GM23338 (cell line): ENCODE measurements around the gene GPR6. TPM values are rescaled to one million over a fixed set of nuclear protein-coding genes. Genes with fewer than 3 reads are reported as not detected.

Experiments
- ATAC-seq: fragments of 200-7000 bp; cut with Tn5 transposase; 3 replicates; pipeline ENCODE4 v1.9.1; 2020
- DNase-seq: peaks from one replicate; pipeline ENCODE4 v3.0.0-alpha.2; 2015; ENCODE audit warnings: low spot score
- H2AFZ ChIP-seq: fragments of 200-600 bp; sonication (generic); 2 replicates; pipeline ENCODE4 v1.8.0; 2016; ENCODE audit warnings: antibody characterized with exemption, mild to moderate bottlenecking, moderate library complexity
- H3F3A ChIP-seq: fragments of 200-600 bp; sonication (generic); replicated peaks from 2 replicates; pipeline ENCODE4 v1.8.0; 2017; ENCODE audit warnings: antibody characterized with exemption, mixed run types, low read depth
- H3K27ac ChIP-seq: fragments of 200-600 bp; sonication (generic); 2 replicates; pipeline ENCODE4 v1.6.1; 2016; ENCODE audit warnings: low read depth
- H3K27me3 ChIP-seq: fragments of 200-600 bp; sonication (generic); 2 replicates; pipeline ENCODE4 v1.8.0; 2016; ENCODE audit warnings: mild to moderate bottlenecking, mixed run types, moderate library complexity; ENCODE audit not compliant: insufficient read depth
- H3K36me3 ChIP-seq: fragments of 200-600 bp; sonication (generic); 2 replicates; pipeline ENCODE4 v1.8.0; 2016; ENCODE audit warnings: mild to moderate bottlenecking; ENCODE audit not compliant: insufficient read depth
- H3K4me1 ChIP-seq: fragments of 200-600 bp; sonication (generic); 2 replicates; pipeline ENCODE4 v1.8.0; 2016; ENCODE audit warnings: mild to moderate bottlenecking, moderate library complexity; ENCODE audit not compliant: insufficient read depth
- H3K4me2 ChIP-seq: fragments of 200-600 bp; sonication (generic); 2 replicates; pipeline ENCODE4 v1.7.1; 2017; ENCODE audit warnings: mixed run types
- H3K4me3 ChIP-seq: fragments of 200-600 bp; sonication (generic); 2 replicates; pipeline ENCODE4 v1.6.1; 2016; ENCODE audit warnings: mixed run types
- H3K79me2 ChIP-seq: fragments of 200-600 bp; sonication (generic); replicated peaks from 2 replicates; pipeline ENCODE4 v1.8.0; 2017; ENCODE audit warnings: mild to moderate bottlenecking; ENCODE audit not compliant: insufficient read depth
- H3K9me2 ChIP-seq: fragments of 200-600 bp; sonication (generic); 2 replicates; pipeline ENCODE4 v1.8.0; 2017; ENCODE audit not compliant: insufficient read depth
- H4K20me1 ChIP-seq: fragments of 200-600 bp; sonication (generic); replicated peaks from 2 replicates; pipeline ENCODE4 v1.8.0; 2017; ENCODE audit warnings: mild to moderate bottlenecking; ENCODE audit not compliant: insufficient read depth
- H3K27ac Mint-ChIP-seq: 2 replicates; pipeline ENCODE4 v1.8.0; 2020; ENCODE audit warnings: inconsistent platforms, mild to moderate bottlenecking, moderate library complexity, mixed read lengths
- H3K27me3 Mint-ChIP-seq: 3 replicates; pipeline ENCODE4 v1.8.0; 2022; ENCODE audit warnings: low read depth, mild to moderate bottlenecking, moderate library complexity, mixed read lengths, inconsistent platforms; ENCODE audit not compliant: insufficient read depth, poor library complexity
- H3K36me3 Mint-ChIP-seq: 3 replicates; pipeline ENCODE4 v1.8.0; 2021; ENCODE audit warnings: low read depth, mild to moderate bottlenecking, inconsistent platforms, moderate library complexity, mixed read lengths
- H3K4me1 Mint-ChIP-seq: 3 replicates; pipeline ENCODE4 v1.8.0; 2020; ENCODE audit warnings: mild to moderate bottlenecking, inconsistent platforms, mixed read lengths
- H3K4me3 Mint-ChIP-seq: 3 replicates; pipeline ENCODE4 v1.8.0; 2021; ENCODE audit warnings: moderate library complexity, mild to moderate bottlenecking, inconsistent platforms, mixed read lengths
- H3K9me3 Mint-ChIP-seq: 3 replicates; pipeline ENCODE4 v1.8.0; 2020; ENCODE audit warnings: moderate library complexity, mild to moderate bottlenecking, inconsistent platforms, mixed read lengths
- CREB1 ChIP-seq: fragments of 250-450 bp; sonication (Bioruptor Pico); IDR thresholded peaks from 2 replicates; pipeline ENCODE4 v1.5.0; 2020; ENCODE audit warnings: low read depth, mild to moderate bottlenecking, moderate library complexity
- EZH2 ChIP-seq: fragments of 200-600 bp; sonication (generic); IDR thresholded peaks from one replicate; pipeline ENCODE4 v1.8.0; 2017; ENCODE audit warnings: antibody characterized with exemption, mild to moderate bottlenecking, low read depth; ENCODE audit not compliant: unreplicated experiment
- EZH2phosphoT487 ChIP-seq: fragments of 200-600 bp; sonication (generic); IDR thresholded peaks from one replicate; pipeline ENCODE4 v1.8.1; 2018; ENCODE audit warnings: antibody characterized with exemption; ENCODE audit not compliant: unreplicated experiment
- NANOG ChIP-seq: IDR thresholded peaks from 2 replicates; pipeline ENCODE4 v1.6.1; 2016; ENCODE audit warnings: antibody characterized with exemption, borderline replicate concordance
- POLR2AphosphoS5 ChIP-seq: IDR thresholded peaks from 2 replicates; pipeline ENCODE4 v1.6.1; 2016; ENCODE audit warnings: antibody characterized with exemption, low read depth
- STAT1 ChIP-seq: IDR thresholded peaks from one replicate; pipeline ENCODE4 v1.6.1; 2016; ENCODE audit warnings: antibody characterized with exemption; ENCODE audit not compliant: unreplicated experiment
- ZNF114 ChIP-seq: fragments of 250-450 bp; sonication (Bioruptor Pico); IDR thresholded peaks from 2 replicates; pipeline ENCODE4 v1.5.0; 2020; ENCODE audit warnings: mild to moderate bottlenecking, moderate library complexity
- ZNF331 ChIP-seq: fragments of 250-450 bp; sonication (Bioruptor Pico); IDR thresholded peaks from 2 replicates; pipeline ENCODE4 v1.5.0; 2020; ENCODE audit warnings: low read depth, mild to moderate bottlenecking, moderate library complexity
- polyA plus RNA-seq: library from polyadenylated mRNA; unstranded; fragments of >200 nt; fragmentation: Nextera tagmentation; extraction: Ambion mirVana; gene quantifications from 2 replicates; pipeline ENCODE4 v1.2.1, GENCODE V29; 2016
- total RNA-seq: library from RNA; depleted of rRNA; stranded (reverse); fragments of >200 nt; shearing (Covaris generic); gene quantifications from 2 replicates; pipeline ENCODE4 v1.2.3, GENCODE V29; 2014
- TF ChIP-seq, protein P1 (sequence below), 2 experiments: fragments of 200-600 bp in 1 of 2; sonication (generic) in 1 of 2; conservative IDR thresholded peaks; 2 replicates each; pipeline versions ENCODE4 v1.5.1 to v1.6.1; 2016 to 2017; ENCODE audit warnings: antibody characterized with exemption in 2 of 2, low read depth in 2 of 2, mild to moderate bottlenecking in 2 of 2, moderate library complexity in 1 of 2
- TF ChIP-seq, protein P2 (sequence below): IDR thresholded peaks from one replicate; pipeline ENCODE4 v1.6.1; 2018; ENCODE audit warnings: antibody characterized with exemption; ENCODE audit not compliant: unreplicated experiment
- TF ChIP-seq, protein P3 (sequence below): IDR thresholded peaks from 2 replicates; pipeline ENCODE4 v1.6.1; 2016; ENCODE audit warnings: antibody characterized with exemption

GPR6 gene
- total and polyA plus RNA-seq, 2 experiments from 2014 or later = 0.49 TPM; not detected in 1

DNA sequence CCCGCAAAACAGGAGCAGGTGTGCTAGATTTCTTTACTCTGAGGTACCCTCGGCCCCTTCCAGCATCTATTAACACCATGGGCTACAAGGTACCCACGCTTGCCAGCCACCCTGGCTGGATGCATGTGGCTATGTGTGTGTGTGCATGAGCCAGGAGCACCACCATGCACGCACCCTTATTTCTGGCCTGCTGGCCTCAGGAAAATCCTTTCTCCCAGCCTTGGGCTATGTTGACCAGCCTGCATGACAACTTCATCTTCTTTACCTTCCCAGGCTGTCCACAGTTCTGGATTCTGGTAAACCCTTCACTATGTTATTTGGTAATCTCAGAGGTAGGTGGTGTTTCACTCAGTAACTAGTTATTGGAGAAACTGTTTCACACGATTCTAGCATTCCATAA is 40.4 kb downstream of the GPR6 start (continued):
- TF ChIP-seq, protein P1, sequence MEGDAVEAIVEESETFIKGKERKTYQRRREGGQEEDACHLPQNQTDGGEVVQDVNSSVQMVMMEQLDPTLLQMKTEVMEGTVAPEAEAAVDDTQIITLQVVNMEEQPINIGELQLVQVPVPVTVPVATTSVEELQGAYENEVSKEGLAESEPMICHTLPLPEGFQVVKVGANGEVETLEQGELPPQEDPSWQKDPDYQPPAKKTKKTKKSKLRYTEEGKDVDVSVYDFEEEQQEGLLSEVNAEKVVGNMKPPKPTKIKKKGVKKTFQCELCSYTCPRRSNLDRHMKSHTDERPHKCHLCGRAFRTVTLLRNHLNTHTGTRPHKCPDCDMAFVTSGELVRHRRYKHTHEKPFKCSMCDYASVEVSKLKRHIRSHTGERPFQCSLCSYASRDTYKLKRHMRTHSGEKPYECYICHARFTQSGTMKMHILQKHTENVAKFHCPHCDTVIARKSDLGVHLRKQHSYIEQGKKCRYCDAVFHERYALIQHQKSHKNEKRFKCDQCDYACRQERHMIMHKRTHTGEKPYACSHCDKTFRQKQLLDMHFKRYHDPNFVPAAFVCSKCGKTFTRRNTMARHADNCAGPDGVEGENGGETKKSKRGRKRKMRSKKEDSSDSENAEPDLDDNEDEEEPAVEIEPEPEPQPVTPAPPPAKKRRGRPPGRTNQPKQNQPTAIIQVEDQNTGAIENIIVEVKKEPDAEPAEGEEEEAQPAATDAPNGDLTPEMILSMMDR (conservative IDR thresholded peaks at IDR 0.05; ENCODE audit: low read depth in 2 of 2) = no peak
- TF ChIP-seq ZNF331 (CRISPR knock-in tag) (no peak), POLR2AphosphoS5 (no peak), NANOG (no peak), ZNF114 (CRISPR knock-in tag) (no peak), STAT1 (no peak), CREB1 (CRISPR knock-in tag) (no peak), EZH2 (no peak), EZH2phosphoT487 (no peak)
- TF ChIP-seq, protein P2, sequence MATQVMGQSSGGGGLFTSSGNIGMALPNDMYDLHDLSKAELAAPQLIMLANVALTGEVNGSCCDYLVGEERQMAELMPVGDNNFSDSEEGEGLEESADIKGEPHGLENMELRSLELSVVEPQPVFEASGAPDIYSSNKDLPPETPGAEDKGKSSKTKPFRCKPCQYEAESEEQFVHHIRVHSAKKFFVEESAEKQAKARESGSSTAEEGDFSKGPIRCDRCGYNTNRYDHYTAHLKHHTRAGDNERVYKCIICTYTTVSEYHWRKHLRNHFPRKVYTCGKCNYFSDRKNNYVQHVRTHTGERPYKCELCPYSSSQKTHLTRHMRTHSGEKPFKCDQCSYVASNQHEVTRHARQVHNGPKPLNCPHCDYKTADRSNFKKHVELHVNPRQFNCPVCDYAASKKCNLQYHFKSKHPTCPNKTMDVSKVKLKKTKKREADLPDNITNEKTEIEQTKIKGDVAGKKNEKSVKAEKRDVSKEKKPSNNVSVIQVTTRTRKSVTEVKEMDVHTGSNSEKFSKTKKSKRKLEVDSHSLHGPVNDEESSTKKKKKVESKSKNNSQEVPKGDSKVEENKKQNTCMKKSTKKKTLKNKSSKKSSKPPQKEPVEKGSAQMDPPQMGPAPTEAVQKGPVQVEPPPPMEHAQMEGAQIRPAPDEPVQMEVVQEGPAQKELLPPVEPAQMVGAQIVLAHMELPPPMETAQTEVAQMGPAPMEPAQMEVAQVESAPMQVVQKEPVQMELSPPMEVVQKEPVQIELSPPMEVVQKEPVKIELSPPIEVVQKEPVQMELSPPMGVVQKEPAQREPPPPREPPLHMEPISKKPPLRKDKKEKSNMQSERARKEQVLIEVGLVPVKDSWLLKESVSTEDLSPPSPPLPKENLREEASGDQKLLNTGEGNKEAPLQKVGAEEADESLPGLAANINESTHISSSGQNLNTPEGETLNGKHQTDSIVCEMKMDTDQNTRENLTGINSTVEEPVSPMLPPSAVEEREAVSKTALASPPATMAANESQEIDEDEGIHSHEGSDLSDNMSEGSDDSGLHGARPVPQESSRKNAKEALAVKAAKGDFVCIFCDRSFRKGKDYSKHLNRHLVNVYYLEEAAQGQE = no peak
- TF ChIP-seq, protein P3, sequence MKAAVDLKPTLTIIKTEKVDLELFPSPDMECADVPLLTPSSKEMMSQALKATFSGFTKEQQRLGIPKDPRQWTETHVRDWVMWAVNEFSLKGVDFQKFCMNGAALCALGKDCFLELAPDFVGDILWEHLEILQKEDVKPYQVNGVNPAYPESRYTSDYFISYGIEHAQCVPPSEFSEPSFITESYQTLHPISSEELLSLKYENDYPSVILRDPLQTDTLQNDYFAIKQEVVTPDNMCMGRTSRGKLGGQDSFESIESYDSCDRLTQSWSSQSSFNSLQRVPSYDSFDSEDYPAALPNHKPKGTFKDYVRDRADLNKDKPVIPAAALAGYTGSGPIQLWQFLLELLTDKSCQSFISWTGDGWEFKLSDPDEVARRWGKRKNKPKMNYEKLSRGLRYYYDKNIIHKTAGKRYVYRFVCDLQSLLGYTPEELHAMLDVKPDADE = no peak

DNA sequence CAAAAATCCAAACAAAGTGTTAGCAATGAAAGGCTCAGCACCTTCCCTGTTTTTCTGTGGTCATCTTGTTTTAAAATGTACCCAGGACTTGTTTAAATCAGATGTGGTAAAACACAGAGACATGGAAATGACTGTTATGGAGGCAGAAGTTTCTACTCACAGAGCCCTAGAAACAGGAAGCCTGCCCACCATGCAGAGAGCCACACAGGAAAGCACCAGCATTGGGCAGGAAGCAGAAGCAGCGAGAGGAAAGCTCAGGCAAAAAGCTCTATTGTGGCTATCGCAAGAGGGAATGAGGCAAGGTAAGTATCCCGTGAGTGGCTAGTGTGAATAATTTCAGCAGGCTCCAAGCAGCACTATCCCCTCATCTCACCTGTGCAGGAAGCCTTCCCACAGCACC is 42.8 kb downstream of the GPR6 start:
- peak; percentile 14 for DNase-seq
- no peak overlapping the region for H3K4me2 ChIP-seq
- peak overlapping the region; percentile 90 for H2AFZ ChIP-seq
- no peak for ATAC-seq
- H3K4me1 Mint-ChIP-seq = peaks cover 6% of the 10 kb centered on the region; the same call in 1 of the 3 replicates
- no peaks in the 10 kb centered on the region for H3K4me1 ChIP-seq
- H4K20me1 ChIP-seq = no peaks in the 10 kb centered on the region
- H3K4me3 ChIP-seq = no peak overlapping the region
- no peaks in the 10 kb centered on the region for H3K79me2 ChIP-seq
- no peaks in the 10 kb centered on the region for H3K9me2 ChIP-seq
- H3K27ac ChIP-seq = 0 out of 2 replicates have a peak overlapping the region, but pooled peaks have one; percentile 45
- no peak overlapping the region for H3K4me3 Mint-ChIP-seq
- H3K36me3 Mint-ChIP-seq = 0 out of 3 replicates have a peak, but pooled peaks cover 2% of the 10 kb centered on the region
- no peaks in the 10 kb centered on the region for H3K27me3 ChIP-seq
- peaks cover 4% of the 10 kb centered on the region for H3K27me3 Mint-ChIP-seq
- no peaks in the 10 kb centered on the region for H3F3A ChIP-seq
- TF ChIP-seq ZNF114 (CRISPR knock-in tag) = no peak
- TF ChIP-seq, protein P2 = no peak
- TF ChIP-seq POLR2AphosphoS5 = no peak
- no peaks in the 10 kb centered on the region for H3K36me3 ChIP-seq
- peaks cover 15% of the 10 kb centered on the region for H3K9me3 Mint-ChIP-seq
- H3K27ac Mint-ChIP-seq = no peak overlapping the region; the same call in 1 of the 2 replicates
